Fibroblast of skin of right biceps (primary cell): ENCODE measurements around the gene SLC44A2.

ENCODE experiments used
- DNase-seq: peaks from one replicate; pipeline ENCODE4 v3.0.0-alpha.2; 2013

Gene SLC44A2

GRCh38 chr19:10625003-10625761 lies at the start of gene SLC44A2:
Gene SLC44A2, plus strand, starts transcription at chr19:10625553. Its CDS starts 81 bp downstream, at chr19:10625634.
- peak; percentile 47 for DNase-seq

GRCh38 chr19:10577951-10578350 lies 47.4 kb upstream of the SLC44A2 start:
- DNase-seq: no peak

GRCh38 chr19:10580979-10581631 lies 44.2 kb upstream of the SLC44A2 start:
- DNase-seq: peak; percentile 86

- DNase-seq: no peak
Observed at GRCh38 chr19:10582091-10582490, 43.3 kb upstream of the SLC44A2 start.

GRCh38 chr19:10583036-10583776 lies 42.1 kb upstream of the SLC44A2 start:
- no peak for DNase-seq

- DNase-seq: no peak
Observed at GRCh38 chr19:10586396-10586795, 39.0 kb upstream of the SLC44A2 start.

GRCh38 chr19:10587022-10587838 lies 38.1 kb upstream of the SLC44A2 start, which contains the start of gene AP1M2:
Gene AP1M2, minus strand, starts transcription at chr19:10587312. Its CDS starts 81 bp downstream, at chr19:10587231.
- no peak for DNase-seq

- no peak for DNase-seq
Observed at GRCh38 chr19:10587839-10588150, 37.6 kb upstream of the SLC44A2 start.

GRCh38 chr19:10593148-10593547 lies 32.2 kb upstream of the SLC44A2 start:
- DNase-seq: no peak

GRCh38 chr19:10593820-10594637 lies 31.3 kb upstream of the SLC44A2 start:
- DNase-seq: no peak

- no peak for DNase-seq
Observed at GRCh38 chr19:10600149-10600548, 25.2 kb upstream of the SLC44A2 start.

GRCh38 chr19:10601999-10602329 lies 23.4 kb upstream of the SLC44A2 start:
- DNase-seq: no peak

GRCh38 chr19:10602330-10603083 lies 22.8 kb upstream of the SLC44A2 start:
- peak; percentile 77 for DNase-seq

- peak; percentile 25 for DNase-seq
Observed at GRCh38 chr19:10603084-10603872, 22.1 kb upstream of the SLC44A2 start.

- DNase-seq: no peak
Observed at GRCh38 chr19:10603873-10604459, 21.4 kb upstream of the SLC44A2 start.

GRCh38 chr19:10604460-10604980 lies 20.8 kb upstream of the SLC44A2 start:
- DNase-seq: no peak

- DNase-seq: no peak
Observed at GRCh38 chr19:10611907-10612306, 13.4 kb upstream of the SLC44A2 start.

GRCh38 chr19:10612499-10613119 lies 12.7 kb upstream of the SLC44A2 start:
- DNase-seq: no peak

- no peak for DNase-seq
Observed at GRCh38 chr19:10615429-10616023, 9.8 kb upstream of the SLC44A2 start.
